LNCAP (cell line): ENCODE results near the gene TRIO.

ENCODE experiments used
- CTCF ChIP-seq: fragments of 450-650 bp; IDR thresholded peaks from 2 replicates; pipeline ENCODE4 v1.5.1; 2017; ENCODE audit warnings: mild to moderate bottlenecking

TRIO gene

GRCh38 chr5:14265570-14265969 lies 122.4 kb downstream of the TRIO start:
- no peak for TF ChIP-seq CTCF

GRCh38 chr5:14266171-14266570 lies 123.0 kb downstream of the TRIO start:
- TF ChIP-seq CTCF = no peak

GRCh38 chr5:14266686-14267085 lies 123.5 kb downstream of the TRIO start:
- TF ChIP-seq CTCF = no peak

GRCh38 chr5:14267166-14267838 lies 124.2 kb downstream of the TRIO start:
- TF ChIP-seq CTCF = no peak

GRCh38 chr5:14267991-14268708 lies 125.0 kb downstream of the TRIO start:
- no peak for TF ChIP-seq CTCF

- no peak for TF ChIP-seq CTCF
Observed at GRCh38 chr5:14268738-14269137, 125.6 kb downstream of the TRIO start.

GRCh38 chr5:14269395-14269794 lies 126.3 kb downstream of the TRIO start:
- TF ChIP-seq CTCF = no peak
